K562 (cell line): ENCODE measurements around the gene PPP1CA. TPM values are rescaled to one million over a fixed set of nuclear protein-coding genes. Genes with fewer than 3 reads are reported as not detected.

Source experiments
- ADNP ChIP-seq: fragments of 200-800 bp; sonication (Bioruptor generic); IDR thresholded peaks from 2 replicates; pipeline ENCODE4 v1.6.1; 2016; ENCODE audit warnings: missing genetic modification characterization, missing compliant biosample characterization
- CAMTA2 ChIP-seq: fragments of 250-450 bp; sonication (Bioruptor Pico); conservative IDR thresholded peaks from 2 replicates; pipeline ENCODE4 v1.5.1; 2022
- CCAR2 ChIP-seq: fragments of 200-400 bp; formaldehyde crosslinking; IDR thresholded peaks from 2 replicates; pipeline ENCODE4 v1.6.1; 2017; ENCODE audit warnings: mild to moderate bottlenecking, low read depth, low read length
- CEBPG ChIP-seq, 3 experiments: fragments of 200-800 bp in 1 of 3; sonication (Bioruptor generic) in 1 of 3; sonication (generic) in 1 of 3; formaldehyde crosslinking in 1 of 3; IDR thresholded peaks in 2 of 3; conservative IDR thresholded peaks in 1 of 3; 2 replicates each; pipeline versions ENCODE4 v1.6.1 to v1.8.0; 2016 to 2022; ENCODE audit warnings: missing compliant biosample characterization in 2 of 3, missing genetic modification characterization in 2 of 3, mild to moderate bottlenecking in 1 of 3, missing genetic modification reagents in 1 of 3
- FOXK2 ChIP-seq, 2 experiments: fragments of 450-650 bp; IDR thresholded peaks in 1 of 2; conservative IDR thresholded peaks in 1 of 2; 2 replicates each; pipeline ENCODE4 v1.6.1; 2016; ENCODE audit warnings: low read depth in 2 of 2, mild to moderate bottlenecking in 1 of 2
- MITF ChIP-seq: IDR thresholded peaks from 2 replicates; pipeline ENCODE4 v1.6.1; 2014; ENCODE audit warnings: antibody characterized with exemption
- RB1 ChIP-seq: fragments of 450-650 bp; IDR thresholded peaks from 2 replicates; pipeline ENCODE4 v1.6.1; 2017; ENCODE audit warnings: low read depth, mild to moderate bottlenecking
- SMARCA4 ChIP-seq: fragments of 450-650 bp; IDR thresholded peaks from 2 replicates; pipeline ENCODE4 v1.6.1; 2016
- SMARCC2 ChIP-seq: fragments of 450-650 bp; IDR thresholded peaks from 2 replicates; pipeline ENCODE4 v1.6.1; 2017; ENCODE audit warnings: antibody characterized with exemption, moderate library complexity, mild to moderate bottlenecking, low read depth
- TAF7 ChIP-seq: fragments of 450-650 bp; IDR thresholded peaks from 2 replicates; pipeline ENCODE4 v1.6.1; 2016; ENCODE audit warnings: missing genetic modification characterization, missing compliant biosample characterization
- TCF7 ChIP-seq: sonication (generic); IDR thresholded peaks from 2 replicates; pipeline ENCODE4 v1.6.1; 2016; ENCODE audit warnings: antibody characterized with exemption, borderline replicate concordance
- THRAP3 ChIP-seq: fragments of 450-650 bp; IDR thresholded peaks from 2 replicates; pipeline ENCODE4 v1.6.1; 2016; ENCODE audit warnings: mild to moderate bottlenecking, inconsistent platforms, borderline replicate concordance
- ZBTB12 ChIP-seq: fragments of 250-450 bp; sonication (Bioruptor Pico); IDR thresholded peaks from 2 replicates; pipeline ENCODE4 v1.4.0; 2020
- ZNF121 ChIP-seq: sonication (generic); formaldehyde crosslinking; conservative IDR thresholded peaks from 2 replicates; pipeline ENCODE4 v1.8.0; 2022; ENCODE audit warnings: missing genetic modification reagents
- polyA plus RNA-seq, 8 experiments: library from polyadenylated mRNA; depleted of rRNA in 4 of 8; stranded (reverse) in 5 of 8; unstranded in 3 of 8; fragments of >200 nt; fragmentation: Nextera tagmentation in 2 of 8; fragmentation: Illumina TruSeq in 1 of 8; extraction: Ambion mirVana in 2 of 8; extraction: Trizol in 1 of 8; gene quantifications; 2 replicates each; pipeline versions ENCODE4 v1.2.1 to v1.2.3, GENCODE V29; 2011 to 2014; ENCODE audit warnings: inconsistent platforms in 1 of 8, missing spikeins in 1 of 8
- total RNA-seq, 7 experiments: library from RNA; depleted of rRNA in 6 of 7; stranded (reverse); fragments of >200 nt in 6 of 7; fragmentation: Illumina TruSeq in 2 of 7; extraction: Trizol in 2 of 7; gene quantifications; 2 replicates each; pipeline versions ENCODE4 v1.2.1 to v1.2.3, GENCODE V29; 2011 to 2021; ENCODE audit warnings: low replicate concordance in 1 of 7
- TF ChIP-seq, protein P1 (sequence below): fragments of 250-450 bp; sonication (Bioruptor Pico); IDR thresholded peaks from 2 replicates; pipeline ENCODE4 v1.4.0; 2020

Gene PPP1CA
- total and polyA plus RNA-seq, 9 of the 15 experiments (the other 6 are each of a cell fraction or from before 2014, with no cell fraction given), result 18.2 to 242 (median 188) TPM

- TF ChIP-seq CCAR2 (no peak), CEBPG (CRISPR knock-in tag; IDR thresholded peaks at IDR 0.05) (peak; percentile 55), CEBPG (tag; conservative IDR thresholded peaks at IDR 0.05 in 1 of 2, IDR thresholded peaks at IDR 0.05 in 1 of 2) (no peak), RB1 (peak; percentile 53; the same call in 1 of the 2 replicates), TCF7 (no peak), FOXK2 (conservative IDR thresholded peaks at IDR 0.05 in 1 of 2, IDR thresholded peaks at IDR 0.05 in 1 of 2; ENCODE audit: low read depth in 2 of 2) (no peak), SMARCA4 (peak; percentile 71; the same call in 1 of the 2 replicates), ADNP (tag) (no peak), SMARCC2 (peak; percentile 60; the same call in 1 of the 2 replicates), THRAP3 (no peak), TAF7 (tag) (no peak), CAMTA2 (CRISPR knock-in tag) (no peak), ZBTB12 (no peak), MITF (peak; percentile 52; the same call in 1 of the 2 replicates), ZNF121 (CRISPR knock-in tag) (no peak)
- TF ChIP-seq, protein P1, sequence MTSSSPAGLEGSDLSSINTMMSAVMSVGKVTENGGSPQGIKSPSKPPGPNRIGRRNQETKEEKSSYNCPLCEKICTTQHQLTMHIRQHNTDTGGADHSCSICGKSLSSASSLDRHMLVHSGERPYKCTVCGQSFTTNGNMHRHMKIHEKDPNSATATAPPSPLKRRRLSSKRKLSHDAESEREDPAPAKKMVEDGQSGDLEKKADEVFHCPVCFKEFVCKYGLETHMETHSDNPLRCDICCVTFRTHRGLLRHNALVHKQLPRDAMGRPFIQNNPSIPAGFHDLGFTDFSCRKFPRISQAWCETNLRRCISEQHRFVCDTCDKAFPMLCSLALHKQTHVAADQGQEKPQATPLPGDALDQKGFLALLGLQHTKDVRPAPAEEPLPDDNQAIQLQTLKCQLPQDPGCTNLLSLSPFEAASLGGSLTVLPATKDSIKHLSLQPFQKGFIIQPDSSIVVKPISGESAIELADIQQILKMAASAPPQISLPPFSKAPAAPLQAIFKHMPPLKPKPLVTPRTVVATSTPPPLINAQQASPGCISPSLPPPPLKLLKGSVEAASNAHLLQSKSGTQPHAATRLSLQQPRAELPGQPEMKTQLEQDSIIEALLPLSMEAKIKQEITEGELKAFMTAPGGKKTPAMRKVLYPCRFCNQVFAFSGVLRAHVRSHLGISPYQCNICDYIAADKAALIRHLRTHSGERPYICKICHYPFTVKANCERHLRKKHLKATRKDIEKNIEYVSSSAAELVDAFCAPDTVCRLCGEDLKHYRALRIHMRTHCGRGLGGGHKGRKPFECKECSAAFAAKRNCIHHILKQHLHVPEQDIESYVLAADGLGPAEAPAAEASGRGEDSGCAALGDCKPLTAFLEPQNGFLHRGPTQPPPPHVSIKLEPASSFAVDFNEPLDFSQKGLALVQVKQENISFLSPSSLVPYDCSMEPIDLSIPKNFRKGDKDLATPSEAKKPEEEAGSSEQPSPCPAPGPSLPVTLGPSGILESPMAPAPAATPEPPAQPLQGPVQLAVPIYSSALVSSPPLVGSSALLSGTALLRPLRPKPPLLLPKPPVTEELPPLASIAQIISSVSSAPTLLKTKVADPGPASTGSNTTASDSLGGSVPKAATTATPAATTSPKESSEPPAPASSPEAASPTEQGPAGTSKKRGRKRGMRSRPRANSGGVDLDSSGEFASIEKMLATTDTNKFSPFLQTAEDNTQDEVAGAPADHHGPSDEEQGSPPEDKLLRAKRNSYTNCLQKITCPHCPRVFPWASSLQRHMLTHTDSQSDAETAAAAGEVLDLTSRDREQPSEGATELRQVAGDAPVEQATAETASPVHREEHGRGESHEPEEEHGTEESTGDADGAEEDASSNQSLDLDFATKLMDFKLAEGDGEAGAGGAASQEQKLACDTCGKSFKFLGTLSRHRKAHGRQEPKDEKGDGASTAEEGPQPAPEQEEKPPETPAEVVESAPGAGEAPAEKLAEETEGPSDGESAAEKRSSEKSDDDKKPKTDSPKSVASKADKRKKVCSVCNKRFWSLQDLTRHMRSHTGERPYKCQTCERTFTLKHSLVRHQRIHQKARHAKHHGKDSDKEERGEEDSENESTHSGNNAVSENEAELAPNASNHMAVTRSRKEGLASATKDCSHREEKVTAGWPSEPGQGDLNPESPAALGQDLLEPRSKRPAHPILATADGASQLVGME (CRISPR knock-in tag), result no peak
Measured at GRCh38 chr11:67373648-67374570, 27.7 kb downstream of the PPP1CA start (continued).
